CD14-positive monocyte (primary cell): ENCODE data around the gene DLGAP1. TPM values are rescaled to one million over a fixed set of nuclear protein-coding genes. Genes with fewer than 3 reads are reported as not detected.
"Not testable (repeated sequence)": the region's sequence is repeated elsewhere in the genome, so short reads cannot be mapped to it uniquely, and the experiment has no call there.

Source experiments
- DNase-seq, 3 donors: peaks; one replicate each; pipeline ENCODE4 v3.0.0-alpha.2; 2011 to 2022
- H2AFZ ChIP-seq: 2 replicates; pipeline ENCODE4 v1.6.0; 2012; ENCODE audit warnings: mild to moderate bottlenecking, low read depth, low read length, inconsistent platforms; ENCODE audit not compliant: insufficient read depth, poor library complexity, severe bottlenecking
- H3K27ac ChIP-seq, 2 donors: 1 replicate in 1 of 2; 2 replicates in 1 of 2; pipeline ENCODE4 v1.5.1; 2012 to 2013; ENCODE audit warnings: low read length in 2 of 2, control low read depth in 1 of 2, inconsistent platforms in 1 of 2, low read depth in 1 of 2, mild to moderate bottlenecking in 1 of 2
- H3K27me3 ChIP-seq, 2 donors: one replicate each; pipeline versions ENCODE4 v1.6.0 to v1.6.1; 2011 to 2013; ENCODE audit warnings: low read length in 2 of 2; ENCODE audit not compliant: control insufficient read depth in 2 of 2, insufficient read depth in 2 of 2
- H3K36me3 ChIP-seq, 2 donors: replicated peaks in 1 of 2; 1 replicate in 1 of 2; 2 replicates in 1 of 2; pipeline versions ENCODE4 v1.5.1 to v1.6.1; 2012 to 2013; ENCODE audit warnings: low read length in 2 of 2, control low read depth in 1 of 2, inconsistent platforms in 1 of 2, mild to moderate bottlenecking in 1 of 2; ENCODE audit not compliant: insufficient read depth in 2 of 2, control insufficient read depth in 1 of 2
- H3K4me1 ChIP-seq, 2 donors: 1 replicate in 1 of 2; 2 replicates in 1 of 2; pipeline versions ENCODE4 v1.5.1 to v1.6.1; 2012 to 2013; ENCODE audit warnings: low read length in 2 of 2, control low read depth in 1 of 2, inconsistent platforms in 1 of 2, mild to moderate bottlenecking in 1 of 2, moderate library complexity in 1 of 2; ENCODE audit not compliant: insufficient read depth in 2 of 2, control insufficient read depth in 1 of 2
- H3K4me2 ChIP-seq: replicated peaks from 2 replicates; pipeline ENCODE3; 2012; ENCODE audit warnings: low read length, moderate library complexity, mild to moderate bottlenecking; ENCODE audit not compliant: poor library complexity, severe bottlenecking; ENCODE audit errors: extremely low read depth
- H3K4me3 ChIP-seq, 3 experiments: fragments of 200-600 bp in 1 of 3; sonication (generic) in 1 of 3; replicated peaks in 1 of 3; 1 replicate in 2 of 3; 2 replicates in 1 of 3; pipeline ENCODE4 v1.5.1; 2011 to 2013; ENCODE audit warnings: low read length in 3 of 3, mild to moderate bottlenecking in 3 of 3, control low read depth in 2 of 3, low read depth in 2 of 3, inconsistent platforms in 1 of 3, moderate library complexity in 1 of 3
- H3K79me2 ChIP-seq: 2 replicates; pipeline ENCODE4 v1.6.0; 2012; ENCODE audit warnings: mild to moderate bottlenecking, control low read depth, inconsistent platforms, low read length, moderate library complexity; ENCODE audit not compliant: insufficient read depth
- H3K9ac ChIP-seq: 2 replicates; pipeline ENCODE4 v1.6.0; 2017; ENCODE audit warnings: low read length, mild to moderate bottlenecking; ENCODE audit not compliant: insufficient read depth, poor library complexity, severe bottlenecking
- H3K9me3 ChIP-seq, 2 donors: replicated peaks in 1 of 2; 1 replicate in 1 of 2; 2 replicates in 1 of 2; pipeline versions ENCODE4 v1.5.1 to v1.6.1; 2012 to 2013; ENCODE audit warnings: low read length in 2 of 2, control low read depth in 1 of 2; ENCODE audit not compliant: control insufficient read depth in 1 of 2, insufficient read depth in 1 of 2
- H4K20me1 ChIP-seq: 2 replicates; pipeline ENCODE4 v1.6.0; 2012; ENCODE audit warnings: mild to moderate bottlenecking, low read length, control low read depth, moderate library complexity; ENCODE audit not compliant: insufficient read depth
- H3K27ac Mint-ChIP-seq, 7 donors: one replicate each; pipeline ENCODE4 v1.8.0; 2020; ENCODE audit warnings: mild to moderate bottlenecking in 7 of 7, mixed read lengths in 7 of 7, moderate library complexity in 6 of 7, inconsistent platforms in 2 of 7
- H3K27me3 Mint-ChIP-seq, 3 donors: one replicate each; pipeline ENCODE4 v1.8.0; 2021 to 2022; ENCODE audit warnings: low read depth in 3 of 3, mild to moderate bottlenecking in 3 of 3, mixed read lengths in 3 of 3, moderate library complexity in 3 of 3, inconsistent platforms in 1 of 3
- H3K36me3 Mint-ChIP-seq, 2 donors: one replicate each; pipeline ENCODE4 v1.8.0; 2020; ENCODE audit warnings: mixed read lengths in 2 of 2, inconsistent platforms in 1 of 2, mild to moderate bottlenecking in 1 of 2
- H3K4me1 Mint-ChIP-seq: one replicate; pipeline ENCODE4 v1.8.0; 2020; ENCODE audit warnings: mild to moderate bottlenecking, mixed read lengths
- H3K4me3 Mint-ChIP-seq, 2 donors: one replicate each; pipeline ENCODE4 v1.8.0; 2020; ENCODE audit warnings: mild to moderate bottlenecking in 2 of 2, mixed read lengths in 2 of 2, moderate library complexity in 1 of 2
- H3K9me3 Mint-ChIP-seq, 7 donors: one replicate each; pipeline ENCODE4 v1.8.0; 2020 to 2022; ENCODE audit warnings: mixed read lengths in 7 of 7, mild to moderate bottlenecking in 6 of 7, moderate library complexity in 6 of 7, inconsistent platforms in 2 of 7
- WGBS: methylation state at CpG from one replicate; pipeline ENCODE4 v1.1.5; 2013; ENCODE audit warnings: missing lambda C conversion rate; ENCODE audit not compliant: insufficient coverage; 5-methylcytosine and 5-hydroxymethylcytosine counted together
- intact Hi-C, 2 donors: fragments of 100-400 bp; cut with micrococcal nuclease; formaldehyde crosslinking; loops; one replicate each; pipeline versions ENCODE4 v1.15.0 to v1.15.1; 2023
- polyA plus RNA-seq, 3 donors: library from polyadenylated mRNA; depleted of rRNA in 1 of 3; unstranded in 2 of 3; stranded (reverse) in 1 of 3; fragments of 300-500 nt in 2 of 3; fragments of >200 nt in 1 of 3; fragmentation: Illumina TruSeq in 2 of 3; gene quantifications; 1 replicate in 2 of 3; 2 replicates in 1 of 3; pipeline ENCODE4 v1.2.3, GENCODE V29; 2012 to 2021
- TF ChIP-seq, protein P1 (sequence below): fragments of 200-600 bp; IDR thresholded peaks from one replicate; pipeline ENCODE4 v1.8.0; 2022; ENCODE audit warnings: antibody characterized with exemption, mild to moderate bottlenecking

DLGAP1 gene
- polyA plus RNA-seq, 3 donors: 0.09 to 0.42 TPM; not detected in 1

DNA sequence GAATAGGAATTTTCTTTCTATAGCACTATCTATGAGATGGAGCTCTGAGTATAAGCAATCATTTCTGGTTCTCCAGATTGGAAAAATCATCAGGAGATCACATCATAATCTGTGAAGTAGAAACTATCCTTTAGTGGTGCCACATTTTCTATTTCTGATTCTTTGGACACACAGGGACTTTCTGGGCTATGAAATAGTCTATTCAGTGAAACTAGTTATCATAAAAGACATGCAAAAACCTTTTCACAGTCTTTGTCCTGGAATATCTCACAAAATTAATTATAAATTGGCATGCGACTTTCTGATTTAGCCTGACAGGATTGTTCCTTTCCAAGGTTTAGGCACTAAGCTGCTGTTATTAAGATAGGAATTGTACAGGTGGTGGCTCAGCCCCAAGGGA is 428.6 kb downstream of the DLGAP1 start:
- Histone ChIP-seq H2AFZ (no peak overlapping the region), H3K4me1 (no peaks in the 10 kb centered on the region), H3K27me3 (no peaks in the 10 kb centered on the region), H3K9ac (no peak overlapping the region), H3K9me3 (peaks cover 0 to 2% of the 10 kb centered on the region in 2 donors), H4K20me1 (no peaks in the 10 kb centered on the region), H3K4me2 (no peak overlapping the region), H3K27ac (no peak overlapping the region), H3K79me2 (no peaks in the 10 kb centered on the region), H3K36me3 (no peaks in the 10 kb centered on the region), H3K4me3 (no peak overlapping the region)
- Mint-ChIP-seq H3K27me3 (no peaks in the 10 kb centered on the region), H3K4me3 (no peak overlapping the region), H3K27ac (no peak overlapping the region), H3K36me3 (no peaks in the 10 kb centered on the region), H3K4me1 (no peaks in the 10 kb centered on the region), H3K9me3 (peaks cover 0 to 9% (median 5%) of the 10 kb centered on the region in 7 donors)
- DNase-seq: no peak
- TF ChIP-seq, protein P1, sequence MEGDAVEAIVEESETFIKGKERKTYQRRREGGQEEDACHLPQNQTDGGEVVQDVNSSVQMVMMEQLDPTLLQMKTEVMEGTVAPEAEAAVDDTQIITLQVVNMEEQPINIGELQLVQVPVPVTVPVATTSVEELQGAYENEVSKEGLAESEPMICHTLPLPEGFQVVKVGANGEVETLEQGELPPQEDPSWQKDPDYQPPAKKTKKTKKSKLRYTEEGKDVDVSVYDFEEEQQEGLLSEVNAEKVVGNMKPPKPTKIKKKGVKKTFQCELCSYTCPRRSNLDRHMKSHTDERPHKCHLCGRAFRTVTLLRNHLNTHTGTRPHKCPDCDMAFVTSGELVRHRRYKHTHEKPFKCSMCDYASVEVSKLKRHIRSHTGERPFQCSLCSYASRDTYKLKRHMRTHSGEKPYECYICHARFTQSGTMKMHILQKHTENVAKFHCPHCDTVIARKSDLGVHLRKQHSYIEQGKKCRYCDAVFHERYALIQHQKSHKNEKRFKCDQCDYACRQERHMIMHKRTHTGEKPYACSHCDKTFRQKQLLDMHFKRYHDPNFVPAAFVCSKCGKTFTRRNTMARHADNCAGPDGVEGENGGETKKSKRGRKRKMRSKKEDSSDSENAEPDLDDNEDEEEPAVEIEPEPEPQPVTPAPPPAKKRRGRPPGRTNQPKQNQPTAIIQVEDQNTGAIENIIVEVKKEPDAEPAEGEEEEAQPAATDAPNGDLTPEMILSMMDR: no peak
- intact Hi-C loops: no loop called here
- WGBS: no CpG with 5 or more reads among the region's 1 CpG

DNA sequence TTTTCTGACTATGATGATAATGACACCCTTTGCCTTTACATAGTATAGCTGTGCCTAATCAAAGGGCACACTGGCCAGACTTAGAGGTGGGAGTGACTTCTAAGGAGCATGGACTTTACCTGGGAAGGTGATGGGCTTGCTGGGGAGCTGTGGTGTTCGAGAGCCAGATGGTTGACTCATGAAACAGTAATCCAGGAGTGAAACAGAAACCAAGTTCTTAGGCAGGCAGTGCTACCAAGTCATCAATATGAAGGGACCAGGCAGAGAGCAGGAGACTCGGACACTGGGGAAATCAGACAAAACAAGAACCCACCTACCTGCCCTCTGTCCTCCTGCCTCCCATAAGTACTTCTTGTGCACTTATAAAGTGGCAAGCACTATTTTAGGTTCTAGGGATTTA is 430.4 kb downstream of the DLGAP1 start:
- Histone ChIP-seq H3K27me3 (no peaks in the 10 kb centered on the region), H3K36me3 (no peaks in the 10 kb centered on the region), H3K27ac (no peak overlapping the region), H3K79me2 (no peaks in the 10 kb centered on the region), H2AFZ (no peak overlapping the region), H3K4me1 (no peaks in the 10 kb centered on the region), H4K20me1 (no peaks in the 10 kb centered on the region), H3K9me3 (peaks cover 0 to 8% of the 10 kb centered on the region in 2 donors), H3K9ac (no peak overlapping the region), H3K4me2 (no peak overlapping the region), H3K4me3 (no peak overlapping the region)
- DNase-seq: no peak
- Mint-ChIP-seq H3K36me3 (no peaks in the 10 kb centered on the region), H3K27me3 (no peaks in the 10 kb centered on the region), H3K4me3 (no peak overlapping the region), H3K27ac (no peak overlapping the region), H3K9me3 (peaks cover 2 to 12% (median 5%) of the 10 kb centered on the region in 7 donors), H3K4me1 (no peaks in the 10 kb centered on the region)
- TF ChIP-seq, protein P1: no peak
- intact Hi-C loops: no loop called here
- WGBS: 100% methylated on average over 1 of the region's 2 CpGs

DNA sequence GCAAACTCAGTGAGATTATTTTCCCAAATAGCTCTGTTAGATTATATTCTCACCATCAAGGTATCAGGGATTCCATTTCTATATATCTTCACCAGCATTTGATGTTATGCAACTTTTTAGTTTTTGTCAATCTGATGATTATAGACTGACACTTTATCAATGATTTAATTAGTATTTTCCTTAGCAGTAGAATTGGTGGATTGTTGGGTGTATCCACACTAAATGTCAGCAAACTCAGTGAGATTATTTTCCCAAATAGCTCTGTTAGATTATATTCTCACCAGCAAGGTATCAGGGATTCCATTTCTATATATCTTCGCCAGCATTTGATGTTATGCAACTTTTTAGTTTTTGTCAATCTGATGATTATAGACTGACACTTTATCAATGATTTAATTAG is 432.4 kb downstream of the DLGAP1 start:
- H3K27me3 ChIP-seq, intact Hi-C loops, H3K9me3 ChIP-seq, H3K4me3 ChIP-seq, H3K27me3 Mint-ChIP-seq, H3K79me2 ChIP-seq, H3K36me3 Mint-ChIP-seq, H3K9ac ChIP-seq, H2AFZ ChIP-seq, H4K20me1 ChIP-seq, H3K27ac ChIP-seq, H3K27ac Mint-ChIP-seq, H3K36me3 ChIP-seq, H3K4me3 Mint-ChIP-seq, H3K4me2 ChIP-seq, H3K4me1 ChIP-seq, H3K4me1 Mint-ChIP-seq, DNase-seq: not testable (repeated sequence)
- peaks cover 2 to 12% (median 5%) of the 10 kb centered on the region in 7 donors for H3K9me3 Mint-ChIP-seq
- WGBS: no CpG with 5 or more reads among the region's 1 CpG
